ENCODE results near the gene KIF4A. TPM values are rescaled to one million over a fixed set of nuclear protein-coding genes. Genes with fewer than 3 reads are reported as not detected.

The KIF4A gene
- total RNA-seq, 4 donors from 2014 or later: 0.06 to 0.42 (median 0.37) TPM

- no peak overlapping the region for H3K27ac ChIP-seq (replicated peaks in 1 of 4)
- no peaks in the 10 kb centered on the region for H3K4me1 ChIP-seq
- no peak for TF ChIP-seq EP300 (IDR thresholded peaks at IDR 0.05)
- TF ChIP-seq POLR2AphosphoS5 (IDR thresholded peaks at IDR 0.05): no peak
- no peak for TF ChIP-seq POLR2A (IDR thresholded peaks at IDR 0.05; ENCODE audit: low read depth)
- no peak for TF ChIP-seq CTCF (IDR thresholded peaks at IDR 0.05)
- H3K27me3 ChIP-seq: peaks cover 0 to 6% (median 2%) of the 10 kb centered on the region in 4 donors
- no peaks in the 10 kb centered on the region for H3K9me3 ChIP-seq
- H3K4me3 ChIP-seq: no peak overlapping the region
- no peak for DNase-seq (ENCODE audit: extremely low spot score)
- H3K36me3 ChIP-seq: no peaks in the 10 kb centered on the region
- intact Hi-C loops (cut with DNase I): no loop called here
- 73% methylated on average over 6 of the region's 10 CpGs for WGBS
Observed at GRCh38 chrX:70424801-70425200, 134.9 kb downstream of the KIF4A start.

GRCh38 chrX:70426286-70427278, 136.7 kb downstream of the KIF4A start:
- intact Hi-C loops (cut with DNase I): no loop called here
- WGBS: 90% methylated on average over 10 of the region's 15 CpGs

DNA sequence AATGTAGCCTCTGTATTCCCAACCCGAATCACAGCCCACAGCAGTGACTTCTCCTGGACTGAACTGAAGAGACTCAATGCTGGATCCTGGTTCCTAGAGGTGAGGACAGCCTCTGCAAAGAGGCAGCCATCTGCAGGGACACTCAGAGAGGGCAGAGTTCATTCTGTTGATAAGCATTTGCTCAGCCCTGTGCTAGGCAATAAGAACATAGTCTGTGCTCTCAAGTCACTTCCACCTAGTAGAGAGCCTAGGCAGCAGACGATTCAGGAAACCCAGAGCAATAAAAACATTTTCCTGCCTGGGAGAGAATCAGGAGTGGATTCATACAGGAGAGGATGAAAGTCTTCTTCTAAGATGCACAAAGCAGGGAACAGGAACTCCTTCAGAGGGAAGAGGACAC, 137.5 kb downstream of the KIF4A start:
- TF ChIP-seq POLR2A (IDR thresholded peaks at IDR 0.05; ENCODE audit: low read depth) (no peak), CTCF (IDR thresholded peaks at IDR 0.05) (no peak), POLR2AphosphoS5 (IDR thresholded peaks at IDR 0.05) (no peak), EP300 (IDR thresholded peaks at IDR 0.05) (no peak)
- Histone ChIP-seq H3K9me3 (no peaks in the 10 kb centered on the region), H3K36me3 (no peaks in the 10 kb centered on the region), H3K27me3 (peaks cover 0 to 6% (median 2%) of the 10 kb centered on the region in 4 donors), H3K4me3 (no peak overlapping the region), H3K27ac (replicated peaks in 1 of 4) (no peak overlapping the region), H3K4me1 (no peaks in the 10 kb centered on the region)
- intact Hi-C loops (cut with DNase I): no loop called here
- no peak for DNase-seq (ENCODE audit: extremely low spot score)
- 71% methylated on average over 2 of the region's 2 CpGs for WGBS

More at GRCh38 chrX:70426286-70427278, 136.7 kb downstream of the KIF4A start:
- Histone ChIP-seq H3K36me3 (no peaks in the 10 kb centered on the region), H3K27me3 (peaks cover 0 to 6% (median 2%) of the 10 kb centered on the region in 4 donors), H3K27ac (replicated peaks in 1 of 4) (no peak overlapping the region), H3K9me3 (no peaks in the 10 kb centered on the region), H3K4me3 (no peak overlapping the region), H3K4me1 (no peaks in the 10 kb centered on the region)
- no peak for DNase-seq (ENCODE audit: extremely low spot score)
- no peak for TF ChIP-seq POLR2A (IDR thresholded peaks at IDR 0.05; ENCODE audit: low read depth)
- TF ChIP-seq POLR2AphosphoS5 (IDR thresholded peaks at IDR 0.05): no peak
- TF ChIP-seq EP300 (IDR thresholded peaks at IDR 0.05): no peak
- TF ChIP-seq CTCF (IDR thresholded peaks at IDR 0.05): no peak

GRCh38 chrX:70429759-70430158, 139.9 kb downstream of the KIF4A start:
- intact Hi-C loops (cut with DNase I): loop anchor here (10.0 kb wide), 2 partner anchors 135 to 295 kb away; partner anchors contain the start of genes IGBP1 and KIF4A
- Histone ChIP-seq H3K9me3 (no peaks in the 10 kb centered on the region), H3K36me3 (no peaks in the 10 kb centered on the region), H3K27ac (replicated peaks in 1 of 4) (no peak overlapping the region), H3K4me1 (peaks cover 0 to 8% (median 4%) of the 10 kb centered on the region in 4 donors), H3K4me3 (no peak overlapping the region), H3K27me3 (no peaks in the 10 kb centered on the region)
- 83% methylated on average over 6 of the region's 6 CpGs for WGBS
- no peak for DNase-seq (ENCODE audit: extremely low spot score)
- TF ChIP-seq EP300 (IDR thresholded peaks at IDR 0.05): no peak
